ENCODE results near the gene BMP5.

BMP5 gene

GRCh38 chr6:55726144-55726543, 149.2 kb downstream of the BMP5 start:
- DNase-seq (ENCODE audit: low spot score) (no peak), FAIRE-seq (no peak)

GRCh38 chr6:55714831-55715230, 160.6 kb downstream of the BMP5 start:
- no peak for DNase-seq (ENCODE audit: low spot score)
- no peak for FAIRE-seq

GRCh38 chr6:55713436-55713835, 162.0 kb downstream of the BMP5 start:
- FAIRE-seq, result no peak
- no peak for DNase-seq (ENCODE audit: low spot score)

GRCh38 chr6:55708711-55709110, 166.7 kb downstream of the BMP5 start:
- DNase-seq (ENCODE audit: low spot score), result no peak
- no peak for FAIRE-seq

GRCh38 chr6:55705451-55706440, 169.6 kb downstream of the BMP5 start:
- DNase-seq (ENCODE audit: low spot score) (no peak), FAIRE-seq (no peak)

GRCh38 chr6:55704421-55704820, 171.0 kb downstream of the BMP5 start:
- no peak for DNase-seq (ENCODE audit: low spot score)
- FAIRE-seq, result no peak

All from urothelium cell line (cell line).